Muscle of arm (tissue), 12 donors: ENCODE measurements around the gene CUBN. TPM values are rescaled to one million over a fixed set of nuclear protein-coding genes. Genes with fewer than 3 reads are reported as not detected.

ENCODE experiments used
- DNase-seq: peaks from one replicate; pipeline ENCODE4 v3.0.0-alpha.2; 2013
- polyA plus RNA-seq, 12 donors: library from polyadenylated mRNA; unstranded; fragments of 120-200 nt; gene quantifications; one replicate each; pipeline ENCODE4 v1.2.1, GENCODE V29; 2013; ENCODE audit not compliant: insufficient read length in 12 of 12

The CUBN gene
- polyA plus RNA-seq, 12 donors = 1.6 to 15.6 (median 2.7) TPM; not detected in 1

- peak; percentile 38 for DNase-seq
Observed at GRCh38 chr10:16919121-16919982, 210.3 kb downstream of the CUBN start.

- DNase-seq = no peak
Observed at GRCh38 chr10:16916496-16916895, 213.1 kb downstream of the CUBN start.

GRCh38 chr10:16915300-16915699 lies 214.3 kb downstream of the CUBN start:
- DNase-seq = no peak

- DNase-seq = no peak
Observed at GRCh38 chr10:16913266-16913665, 216.3 kb downstream of the CUBN start.

- no peak for DNase-seq
Observed at GRCh38 chr10:16910793-16911164, 218.8 kb downstream of the CUBN start.

- DNase-seq = no peak
Observed at GRCh38 chr10:16909961-16910792, 219.4 kb downstream of the CUBN start.

GRCh38 chr10:16909271-16909767 lies 220.3 kb downstream of the CUBN start:
- DNase-seq = peak; percentile 54

- DNase-seq = no peak
Observed at GRCh38 chr10:16907687-16908086, 221.9 kb downstream of the CUBN start.

GRCh38 chr10:16905320-16905719 lies 224.3 kb downstream of the CUBN start:
- DNase-seq = peak; percentile 79

- no peak for DNase-seq
Observed at GRCh38 chr10:16904639-16905061, 225.0 kb downstream of the CUBN start.

GRCh38 chr10:16904049-16904448 lies 225.6 kb downstream of the CUBN start:
- DNase-seq = no peak

- DNase-seq = no peak
Observed at GRCh38 chr10:16902606-16903005, 227.0 kb downstream of the CUBN start.

GRCh38 chr10:16901106-16901505 lies 228.5 kb downstream of the CUBN start:
- no peak for DNase-seq

- no peak for DNase-seq
Observed at GRCh38 chr10:16896993-16897392, 232.6 kb downstream of the CUBN start.

GRCh38 chr10:16894821-16895220 lies 234.8 kb downstream of the CUBN start:
- no peak for DNase-seq

GRCh38 chr10:16893664-16894063 lies 235.9 kb downstream of the CUBN start:
- DNase-seq = no peak

GRCh38 chr10:16891375-16892313 lies 238.0 kb downstream of the CUBN start:
- peak; percentile 34 for DNase-seq

- DNase-seq = no peak
Observed at GRCh38 chr10:16890691-16891090, 238.9 kb downstream of the CUBN start.

- no peak for DNase-seq
Observed at GRCh38 chr10:16887565-16887964, 242.0 kb downstream of the CUBN start.

GRCh38 chr10:16886031-16886430 lies 243.6 kb downstream of the CUBN start:
- no peak for DNase-seq

GRCh38 chr10:16884497-16884896 lies 245.1 kb downstream of the CUBN start:
- DNase-seq = no peak

- no peak for DNase-seq
Observed at GRCh38 chr10:16883084-16883483, 246.5 kb downstream of the CUBN start.
